Neural cell (in vitro differentiated cells): Measurements from ENCODE around the gene SP2. TPM values are rescaled to one million over a fixed set of nuclear protein-coding genes. Genes with fewer than 3 reads are reported as not detected.

ENCODE experiments used
- H2AFZ ChIP-seq: fragments of 200-600, 300-800 bp; sonication (generic), shearing (Covaris generic); 2 replicates; pipeline ENCODE4 v1.6.0; 2014; ENCODE audit warnings: low read depth, mild to moderate bottlenecking, antibody characterized with exemption, low read length, moderate library complexity
- H3F3A ChIP-seq: fragments of 200-600 bp; shearing (Covaris generic); 2 replicates; pipeline ENCODE4 v1.6.1; 2016; ENCODE audit warnings: mild to moderate bottlenecking, moderate library complexity, mixed read lengths, antibody characterized with exemption, low read length; ENCODE audit not compliant: insufficient read depth, poor library complexity, severe bottlenecking
- H3K27ac ChIP-seq: fragments of 200-600, 300-800 bp; sonication (generic), shearing (Covaris generic); 2 replicates; pipeline ENCODE4 v1.5.1; 2014; ENCODE audit warnings: mild to moderate bottlenecking, low read length, moderate library complexity
- H3K27me3 ChIP-seq: fragments of 300-800, 200-600 bp; sonication (generic), shearing (Covaris generic); 2 replicates; pipeline ENCODE4 v1.6.0; 2014; ENCODE audit warnings: mild to moderate bottlenecking, low read depth, low read length, moderate library complexity; ENCODE audit not compliant: insufficient read depth
- H3K36me3 ChIP-seq: fragments of 300-800, 200-600 bp; sonication (generic), shearing (Covaris generic); 2 replicates; pipeline ENCODE4 v1.5.1; 2014; ENCODE audit warnings: mild to moderate bottlenecking, antibody characterized with exemption, low read length, moderate library complexity; ENCODE audit not compliant: insufficient read depth
- H3K4me2 ChIP-seq: fragments of 300-800, 200-600 bp; sonication (generic), shearing (Covaris generic); 2 replicates; pipeline ENCODE4 v1.6.0; 2014; ENCODE audit warnings: mild to moderate bottlenecking, low read length
- H3K4me3 ChIP-seq: fragments of 300-800, 200-600 bp; sonication (generic), shearing (Covaris generic); 2 replicates; pipeline ENCODE4 v1.5.1; 2014; ENCODE audit warnings: mild to moderate bottlenecking, low read length, moderate library complexity
- H3K79me2 ChIP-seq: fragments of 200-600 bp; shearing (Covaris generic); replicated peaks from 2 replicates; pipeline ENCODE4 v1.6.0; 2014; ENCODE audit warnings: mild to moderate bottlenecking, low read length, moderate library complexity; ENCODE audit not compliant: insufficient read depth
- H3K9ac ChIP-seq: fragments of 300-800, 200-600 bp; sonication (generic), shearing (Covaris generic); 2 replicates; pipeline ENCODE4 v1.6.1; 2016; ENCODE audit warnings: mild to moderate bottlenecking, low read length, mixed read lengths
- H3K9me2 ChIP-seq: fragments of 200-600 bp; shearing (Covaris generic); 2 replicates; pipeline ENCODE4 v1.6.1; 2016; ENCODE audit warnings: mild to moderate bottlenecking, low read length, mixed read lengths; ENCODE audit not compliant: insufficient read depth
- H3K9me3 ChIP-seq: fragments of 200-600, 300-800 bp; sonication (generic), shearing (Covaris generic); 2 replicates; pipeline ENCODE4 v1.6.1; 2016; ENCODE audit warnings: mild to moderate bottlenecking, mixed run types, low read length, moderate library complexity, mixed read lengths
- H4K20me1 ChIP-seq: fragments of 200-600 bp; shearing (Covaris generic); 2 replicates; pipeline ENCODE4 v1.6.1; 2016; ENCODE audit warnings: mild to moderate bottlenecking, mixed run types; ENCODE audit not compliant: insufficient read depth
- EP300 ChIP-seq: fragments of 450-650 bp; conservative IDR thresholded peaks from 2 replicates; pipeline ENCODE4 v1.6.1; 2014; ENCODE audit warnings: antibody characterized with exemption, mild to moderate bottlenecking, moderate library complexity; ENCODE audit not compliant: poor library complexity, severe bottlenecking
- EZH2 ChIP-seq: fragments of 200-600, 300-800 bp; shearing (Covaris generic), sonication (generic); IDR thresholded peaks from 2 replicates; pipeline ENCODE4 v1.6.1; 2014; ENCODE audit warnings: antibody characterized with exemption, low read length, borderline replicate concordance, mild to moderate bottlenecking; ENCODE audit not compliant: insufficient read depth, poor library complexity, severe bottlenecking
- MXI1 ChIP-seq: fragments of 450-650 bp; conservative IDR thresholded peaks from 2 replicates; pipeline ENCODE4 v1.6.1; 2014; ENCODE audit warnings: antibody characterized with exemption, mild to moderate bottlenecking; ENCODE audit not compliant: poor library complexity, severe bottlenecking
- POLR2AphosphoS5 ChIP-seq: IDR thresholded peaks from 2 replicates; pipeline ENCODE4 v1.6.1; 2012
- RAD21 ChIP-seq: fragments of 450-650 bp; conservative IDR thresholded peaks from 2 replicates; pipeline ENCODE4 v1.6.1; 2014; ENCODE audit warnings: antibody characterized with exemption, mild to moderate bottlenecking, moderate library complexity
- SMC3 ChIP-seq: fragments of 450-650 bp; conservative IDR thresholded peaks from 2 replicates; pipeline ENCODE4 v1.6.1; 2014; ENCODE audit warnings: antibody characterized with exemption, mild to moderate bottlenecking, moderate library complexity; ENCODE audit not compliant: poor library complexity
- TAF1 ChIP-seq: IDR thresholded peaks from 2 replicates; pipeline ENCODE4 v1.6.1; 2012; ENCODE audit warnings: low read depth
- polyA plus RNA-seq: library from polyadenylated mRNA; depleted of rRNA; stranded (reverse); fragments of >200 nt; gene quantifications from 2 replicates; pipeline ENCODE4 v1.2.3, GENCODE V29; 2014
- TF ChIP-seq, protein P1 (sequence below): IDR thresholded peaks from 2 replicates; pipeline ENCODE4 v1.6.1; 2012; ENCODE audit warnings: borderline replicate concordance
- TF ChIP-seq, protein P2 (sequence below): fragments of 450-650 bp; IDR thresholded peaks from 2 replicates; pipeline ENCODE4 v1.5.1; 2014; ENCODE audit warnings: antibody characterized with exemption, mild to moderate bottlenecking, moderate library complexity; ENCODE audit not compliant: poor library complexity, severe bottlenecking

SP2 gene
- polyA plus RNA-seq, 1 donor from 2014 or later = 0.25 TPM

DNA sequence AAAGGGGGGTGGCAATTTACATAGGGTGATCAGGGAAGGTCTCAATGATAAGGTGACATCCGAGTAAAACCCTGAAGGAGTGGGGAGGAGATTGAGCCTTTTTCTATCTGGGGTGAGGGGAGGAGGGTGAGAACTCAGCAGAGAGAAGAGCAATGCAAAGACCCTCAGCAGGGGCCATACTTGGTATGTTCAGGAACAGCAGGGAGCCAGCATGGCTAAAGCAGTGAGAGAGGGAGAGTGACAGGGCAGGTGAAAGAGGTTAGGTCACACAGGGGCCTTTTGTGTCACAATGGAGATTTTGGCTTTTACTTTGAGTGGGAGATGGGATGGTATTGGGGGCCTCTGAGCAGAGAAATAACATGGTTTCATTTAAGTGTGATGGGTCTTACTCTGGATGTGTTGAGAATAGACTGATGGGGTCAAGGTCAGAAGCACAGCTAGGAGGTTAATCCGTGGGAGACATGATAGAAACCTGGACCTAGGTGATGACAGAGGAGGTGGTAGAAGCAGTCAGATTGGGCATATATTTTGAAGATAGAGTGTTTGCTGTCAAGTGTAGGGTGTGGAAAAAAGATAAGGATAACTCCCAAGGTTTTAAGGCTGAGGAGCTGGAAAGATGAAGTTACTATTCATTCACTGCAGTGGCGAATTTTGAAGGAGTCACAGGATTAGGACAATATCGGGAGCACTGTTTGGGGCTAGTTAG is 6.2 kb downstream of the SP2 start:
- H3K4me2 ChIP-seq = no peak overlapping the region

DNA sequence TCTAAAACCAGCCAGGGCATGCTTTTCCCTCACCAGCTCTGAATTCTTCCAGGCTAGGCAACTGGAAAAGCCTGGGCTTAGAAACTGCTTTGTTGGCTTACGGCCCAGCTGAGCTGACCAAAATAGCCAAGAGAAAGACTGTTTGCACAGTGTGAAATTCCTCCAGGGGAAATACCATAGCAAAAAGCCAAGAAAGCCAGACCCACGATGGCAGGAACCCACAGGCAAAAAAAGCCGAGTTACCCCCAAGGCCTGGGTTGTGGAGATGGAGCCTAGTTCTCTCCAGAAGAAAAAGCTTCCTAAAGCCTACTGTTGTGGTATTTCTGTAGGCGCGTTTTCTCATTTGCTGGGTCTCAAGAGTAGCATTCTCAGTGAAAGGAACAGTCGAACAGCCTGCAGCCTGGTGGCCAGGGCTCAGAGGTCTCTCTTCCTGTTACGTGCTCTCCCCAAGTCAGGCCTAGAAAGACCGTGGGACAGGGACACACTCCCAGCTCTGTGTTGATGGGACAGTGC is 9.2 kb downstream of the SP2 start:
- no peak overlapping the region for H3K4me3 ChIP-seq
- H3K9me2 ChIP-seq = no peaks in the 10 kb centered on the region
- no peaks in the 10 kb centered on the region for H3K36me3 ChIP-seq
- TF ChIP-seq POLR2AphosphoS5 (no peak), TAF1 (no peak), MXI1 (no peak), SMC3 (no peak), RAD21 (no peak), EZH2 (no peak), EP300 (no peak)
- TF ChIP-seq, protein P1, sequence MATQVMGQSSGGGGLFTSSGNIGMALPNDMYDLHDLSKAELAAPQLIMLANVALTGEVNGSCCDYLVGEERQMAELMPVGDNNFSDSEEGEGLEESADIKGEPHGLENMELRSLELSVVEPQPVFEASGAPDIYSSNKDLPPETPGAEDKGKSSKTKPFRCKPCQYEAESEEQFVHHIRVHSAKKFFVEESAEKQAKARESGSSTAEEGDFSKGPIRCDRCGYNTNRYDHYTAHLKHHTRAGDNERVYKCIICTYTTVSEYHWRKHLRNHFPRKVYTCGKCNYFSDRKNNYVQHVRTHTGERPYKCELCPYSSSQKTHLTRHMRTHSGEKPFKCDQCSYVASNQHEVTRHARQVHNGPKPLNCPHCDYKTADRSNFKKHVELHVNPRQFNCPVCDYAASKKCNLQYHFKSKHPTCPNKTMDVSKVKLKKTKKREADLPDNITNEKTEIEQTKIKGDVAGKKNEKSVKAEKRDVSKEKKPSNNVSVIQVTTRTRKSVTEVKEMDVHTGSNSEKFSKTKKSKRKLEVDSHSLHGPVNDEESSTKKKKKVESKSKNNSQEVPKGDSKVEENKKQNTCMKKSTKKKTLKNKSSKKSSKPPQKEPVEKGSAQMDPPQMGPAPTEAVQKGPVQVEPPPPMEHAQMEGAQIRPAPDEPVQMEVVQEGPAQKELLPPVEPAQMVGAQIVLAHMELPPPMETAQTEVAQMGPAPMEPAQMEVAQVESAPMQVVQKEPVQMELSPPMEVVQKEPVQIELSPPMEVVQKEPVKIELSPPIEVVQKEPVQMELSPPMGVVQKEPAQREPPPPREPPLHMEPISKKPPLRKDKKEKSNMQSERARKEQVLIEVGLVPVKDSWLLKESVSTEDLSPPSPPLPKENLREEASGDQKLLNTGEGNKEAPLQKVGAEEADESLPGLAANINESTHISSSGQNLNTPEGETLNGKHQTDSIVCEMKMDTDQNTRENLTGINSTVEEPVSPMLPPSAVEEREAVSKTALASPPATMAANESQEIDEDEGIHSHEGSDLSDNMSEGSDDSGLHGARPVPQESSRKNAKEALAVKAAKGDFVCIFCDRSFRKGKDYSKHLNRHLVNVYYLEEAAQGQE = no peak
- TF ChIP-seq, protein P2, sequence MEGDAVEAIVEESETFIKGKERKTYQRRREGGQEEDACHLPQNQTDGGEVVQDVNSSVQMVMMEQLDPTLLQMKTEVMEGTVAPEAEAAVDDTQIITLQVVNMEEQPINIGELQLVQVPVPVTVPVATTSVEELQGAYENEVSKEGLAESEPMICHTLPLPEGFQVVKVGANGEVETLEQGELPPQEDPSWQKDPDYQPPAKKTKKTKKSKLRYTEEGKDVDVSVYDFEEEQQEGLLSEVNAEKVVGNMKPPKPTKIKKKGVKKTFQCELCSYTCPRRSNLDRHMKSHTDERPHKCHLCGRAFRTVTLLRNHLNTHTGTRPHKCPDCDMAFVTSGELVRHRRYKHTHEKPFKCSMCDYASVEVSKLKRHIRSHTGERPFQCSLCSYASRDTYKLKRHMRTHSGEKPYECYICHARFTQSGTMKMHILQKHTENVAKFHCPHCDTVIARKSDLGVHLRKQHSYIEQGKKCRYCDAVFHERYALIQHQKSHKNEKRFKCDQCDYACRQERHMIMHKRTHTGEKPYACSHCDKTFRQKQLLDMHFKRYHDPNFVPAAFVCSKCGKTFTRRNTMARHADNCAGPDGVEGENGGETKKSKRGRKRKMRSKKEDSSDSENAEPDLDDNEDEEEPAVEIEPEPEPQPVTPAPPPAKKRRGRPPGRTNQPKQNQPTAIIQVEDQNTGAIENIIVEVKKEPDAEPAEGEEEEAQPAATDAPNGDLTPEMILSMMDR = no peak
- no peaks in the 10 kb centered on the region for H3K27me3 ChIP-seq
- no peaks in the 10 kb centered on the region for H3F3A ChIP-seq
- no peak overlapping the region for H2AFZ ChIP-seq
- H3K9ac ChIP-seq = no peak overlapping the region
- no peak overlapping the region for H3K27ac ChIP-seq
- H3K9me3 ChIP-seq = no peaks in the 10 kb centered on the region
- no peaks in the 10 kb centered on the region for H3K79me2 ChIP-seq
- no peak overlapping the region for H3K4me2 ChIP-seq
- H4K20me1 ChIP-seq = no peaks in the 10 kb centered on the region

More for the DNA sequence above, 6.2 kb downstream of the SP2 start:
- Histone ChIP-seq H3K9me2 (no peaks in the 10 kb centered on the region), H3K27me3 (no peaks in the 10 kb centered on the region), H3K4me3 (no peak overlapping the region), H3K27ac (no peak overlapping the region), H3K79me2 (peaks cover 7% of the 10 kb centered on the region), H3K9me3 (no peaks in the 10 kb centered on the region), H3K36me3 (no peaks in the 10 kb centered on the region), H3F3A (no peaks in the 10 kb centered on the region), H4K20me1 (no peaks in the 10 kb centered on the region), H3K9ac (no peak overlapping the region), H2AFZ (no peak overlapping the region)
- TF ChIP-seq EP300 (no peak), EZH2 (no peak), TAF1 (no peak), RAD21 (no peak), POLR2AphosphoS5 (no peak), SMC3 (no peak), MXI1 (no peak)
- TF ChIP-seq, protein P2 = no peak
- TF ChIP-seq, protein P1 = no peak
